IMR-90 (cell line): ENCODE data around the gene POLG2. TPM values are rescaled to one million over a fixed set of nuclear protein-coding genes. Genes with fewer than 3 reads are reported as not detected.

ENCODE experiments used
- ATAC-seq: fragments of 200-7000 bp; cut with Tn5 transposase; 2 replicates; pipeline ENCODE4 v1.9.1; 2020; ENCODE audit warnings: low read depth, mild to moderate bottlenecking, moderate library complexity
- BruUV-seq: library from RNA; stranded (reverse); fragments of 400-500 nt; replicated peaks from 2 replicates; lab custom pipeline; 2021; lab: Mats Ljungman, UMichigan
- CTCF ChIA-PET: fragments of 300-600 bp; formaldehyde crosslinking; extraction: SDS; loops from one replicate; lab custom pipeline; 2021; ENCODE audit warnings: antibody characterized with exemption; lab: Yijun Ruan, JAX
- POLR2A ChIA-PET: fragments of 300-600 bp; sonication (Branson Sonifier 250); formaldehyde crosslinking; loops from one replicate; lab custom pipeline; 2022; ENCODE audit warnings: antibody characterized with exemption; ENCODE audit not compliant: unreplicated experiment; lab: Charles Lee
- DNase-seq: peaks from one replicate; pipeline ENCODE4 v3.0.0; 2013
- H2AFZ ChIP-seq: replicated peaks from 2 replicates; pipeline ENCODE3; 2013; ENCODE audit warnings: low read length, mild to moderate bottlenecking; ENCODE audit not compliant: poor library complexity
- H2AK5ac ChIP-seq: 2 replicates; pipeline ENCODE4 v1.6.1; 2013; ENCODE audit warnings: low read depth, low read length, inconsistent platforms
- H2AK9ac ChIP-seq: replicated peaks from 2 replicates; pipeline ENCODE3; 2013; ENCODE audit warnings: mild to moderate bottlenecking, low read depth, low read length, moderate library complexity; ENCODE audit not compliant: poor library complexity
- H2BK120ac ChIP-seq: 2 replicates; pipeline ENCODE4 v1.6.1; 2013; ENCODE audit warnings: low read depth, low read length, inconsistent platforms
- H2BK15ac ChIP-seq: 3 replicates; pipeline ENCODE4 v1.6.1; 2013; ENCODE audit warnings: low read depth, low read length, inconsistent platforms
- H2BK20ac ChIP-seq: 2 replicates; pipeline ENCODE4 v1.6.1; 2013; ENCODE audit warnings: low read depth, mild to moderate bottlenecking, inconsistent platforms, low read length, moderate library complexity
- H2BK5ac ChIP-seq: 2 replicates; pipeline ENCODE4 v1.6.1; 2013; ENCODE audit warnings: mild to moderate bottlenecking, low read depth, low read length, inconsistent platforms; ENCODE audit not compliant: poor library complexity, severe bottlenecking
- H3K14ac ChIP-seq: replicated peaks from 2 replicates; pipeline ENCODE4 v1.6.1; 2013; ENCODE audit warnings: low read depth, low read length, inconsistent platforms
- H3K18ac ChIP-seq: 2 replicates; pipeline ENCODE4 v1.6.1; 2013; ENCODE audit warnings: low read depth, low read length, control low read depth
- H3K23ac ChIP-seq: 2 replicates; pipeline ENCODE4 v1.6.1; 2013; ENCODE audit warnings: low read depth, low read length, inconsistent platforms
- H3K27ac ChIP-seq: 2 replicates; pipeline ENCODE4 v1.5.1; 2013; ENCODE audit warnings: mild to moderate bottlenecking, control low read depth, low read length; ENCODE audit not compliant: insufficient read depth
- H3K27me3 ChIP-seq: 2 replicates; pipeline ENCODE4 v1.6.1; 2013; ENCODE audit warnings: low read length; ENCODE audit not compliant: control insufficient read depth, insufficient read depth
- H3K36me3 ChIP-seq: 2 replicates; pipeline ENCODE4 v1.6.1; 2013; ENCODE audit warnings: low read length, mixed read lengths; ENCODE audit not compliant: control insufficient read depth, insufficient read depth
- H3K4ac ChIP-seq: 2 replicates; pipeline ENCODE4 v1.6.1; 2013; ENCODE audit warnings: low read depth, low read length, inconsistent platforms
- H3K4me1 ChIP-seq: 2 replicates; pipeline ENCODE4 v1.6.1; 2013; ENCODE audit warnings: low read length, mixed read lengths; ENCODE audit not compliant: control insufficient read depth, insufficient read depth
- H3K4me2 ChIP-seq: 2 replicates; pipeline ENCODE4 v1.6.1; 2013; ENCODE audit warnings: low read depth, mild to moderate bottlenecking, control low read depth, low read length, moderate library complexity
- H3K4me3 ChIP-seq: 2 replicates; pipeline ENCODE4 v1.5.1; 2013; ENCODE audit warnings: low read depth, mild to moderate bottlenecking, control low read depth, low read length, moderate library complexity; ENCODE audit not compliant: insufficient read depth
- H3K56ac ChIP-seq: 2 replicates; pipeline ENCODE4 v1.6.1; 2013; ENCODE audit warnings: low read length, inconsistent platforms; ENCODE audit not compliant: insufficient read depth; ENCODE audit errors: extremely low read depth
- H3K79me1 ChIP-seq, 2 experiments: 2 replicates each; pipeline ENCODE4 v1.6.1; 2013; ENCODE audit warnings: low read length in 2 of 2, inconsistent platforms in 1 of 2, low read depth in 1 of 2
- H3K9ac ChIP-seq: 2 replicates; pipeline ENCODE4 v1.6.1; 2013; ENCODE audit warnings: low read depth, low read length, control low read depth
- H3K9me1 ChIP-seq: 2 replicates; pipeline ENCODE4 v1.6.1; 2013; ENCODE audit warnings: low read length, inconsistent platforms; ENCODE audit not compliant: insufficient read depth
- H3K9me3 ChIP-seq: 2 replicates; pipeline ENCODE4 v1.6.1; 2013; ENCODE audit warnings: low read length; ENCODE audit not compliant: control insufficient read depth, insufficient read depth
- H4K20me1 ChIP-seq: 2 replicates; pipeline ENCODE4 v1.6.1; 2013; ENCODE audit warnings: low read length, inconsistent platforms; ENCODE audit not compliant: insufficient read depth
- H4K5ac ChIP-seq: 2 replicates; pipeline ENCODE4 v1.6.1; 2013; ENCODE audit warnings: mild to moderate bottlenecking, low read depth, low read length, control low read depth
- H4K8ac ChIP-seq, 2 experiments: 2 replicates each; pipeline ENCODE4 v1.6.1; 2013; ENCODE audit warnings: low read depth in 2 of 2, low read length in 2 of 2, control low read depth in 1 of 2, inconsistent platforms in 1 of 2
- H4K91ac ChIP-seq: 2 replicates; pipeline ENCODE4 v1.6.1; 2013; ENCODE audit warnings: low read depth, low read length, inconsistent platforms; ENCODE audit not compliant: insufficient read depth
- BHLHE40 ChIP-seq: fragments of 150-350 bp; IDR thresholded peaks from 2 replicates; pipeline ENCODE4 v1.6.1; 2016; ENCODE audit warnings: mild to moderate bottlenecking, low read depth, low read length
- CTCF ChIP-seq: conservative IDR thresholded peaks from 2 replicates; pipeline ENCODE4 v1.5.1; 2012; ENCODE audit warnings: mild to moderate bottlenecking, low read depth, low read length, improper control_type of control experiment
- MAZ ChIP-seq: IDR thresholded peaks from 2 replicates; pipeline ENCODE4 v1.6.1; 2012; ENCODE audit warnings: low read depth, mild to moderate bottlenecking, low read length, improper control_type of control experiment, moderate library complexity, borderline replicate concordance
- NFE2L2 ChIP-seq: fragments of 150-350 bp; IDR thresholded peaks from 2 replicates; pipeline ENCODE4 v1.6.1; 2016; ENCODE audit warnings: low read depth, mild to moderate bottlenecking, low read length
- POLR2A ChIP-seq: IDR thresholded peaks from 2 replicates; pipeline ENCODE4 v1.6.1; 2012; ENCODE audit warnings: mild to moderate bottlenecking, low read depth, low read length
- RFX5 ChIP-seq: IDR thresholded peaks from 2 replicates; pipeline ENCODE4 v1.8.0; 2012; ENCODE audit warnings: low read depth, mild to moderate bottlenecking, low read length, moderate library complexity
- WGBS, 2 experiments: methylation state at CpG; one replicate each; pipeline versions ENCODE4 v1.1.5 to v1.1.7; 2013; ENCODE audit warnings: missing lambda C conversion rate in 2 of 2; ENCODE audit not compliant: insufficient read length in 1 of 2; ENCODE audit errors: extremely low coverage in 2 of 2; 5-methylcytosine and 5-hydroxymethylcytosine counted together
- dilution Hi-C: fragments of 300-500 bp; cut with HindIII; formaldehyde crosslinking; loops from one replicate; pipeline ENCODE4 v1.14.3; 2018; ENCODE audit warnings: low sequenced_read_pairs; ENCODE audit not compliant: unreplicated experiment
- in situ Hi-C: fragments of 300-500 bp; cut with MboI; formaldehyde crosslinking; loops from 3 replicates; pipeline ENCODE4 v1.14.3; 2019; ENCODE audit warnings: low sequenced_read_pairs, inconsistent platforms, mixed read lengths
- intact Hi-C: fragments of 100-400 bp; cut with micrococcal nuclease; formaldehyde crosslinking; loops from 2 replicates; pipeline ENCODE4 v1.10.0; 2022
- polyA plus RNA-seq, 3 experiments: library from polyadenylated mRNA; depleted of rRNA; stranded (reverse); fragments of >200 nt; gene quantifications; 2 replicates each; pipeline ENCODE4 v1.2.3, GENCODE V29; 2012; ENCODE audit warnings: low replicate concordance in 1 of 3
- total RNA-seq: library from RNA; depleted of rRNA; stranded (reverse); fragments of >200 nt; gene quantifications from 2 replicates; pipeline ENCODE4 v1.2.3, GENCODE V29; 2012
- TF ChIP-seq, protein P1 (sequence below): fragments of 150-350 bp; IDR thresholded peaks from 2 replicates; pipeline ENCODE4 v1.6.1; 2017; ENCODE audit warnings: mild to moderate bottlenecking, antibody characterized with exemption, low read length, low read depth
- TF ChIP-seq, protein P2 (sequence below): fragments of 150-350 bp; IDR thresholded peaks from 2 replicates; pipeline ENCODE4 v1.6.1; 2016; ENCODE audit warnings: low read depth, mild to moderate bottlenecking, low read length, moderate library complexity, borderline replicate concordance

The POLG2 gene
- total and polyA plus RNA-seq, 2 of the 4 experiments (the other 2 are of a cell fraction) = 7.0 to 7.7 TPM

DNA sequence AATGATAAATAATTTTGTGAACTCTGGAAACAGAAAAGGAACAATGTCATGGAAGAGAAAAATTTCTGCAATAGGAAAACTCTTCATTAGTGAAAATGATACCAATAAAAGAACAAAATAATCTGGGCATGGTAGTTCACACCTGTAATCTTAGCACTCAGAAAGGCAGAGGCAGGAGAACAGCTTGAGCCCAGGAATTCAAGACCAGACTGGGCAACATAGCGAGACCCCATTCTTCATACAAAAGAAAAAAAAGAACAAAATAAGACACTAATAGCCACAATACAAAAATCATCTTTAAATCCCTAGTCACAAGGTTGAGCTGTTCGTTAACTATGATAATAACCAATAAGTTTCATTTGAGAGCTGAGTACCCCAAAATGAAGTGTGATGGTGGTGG lies 8.6 kb downstream of the POLG2 start:
- in situ Hi-C loops = no loop called here
- H3K9ac ChIP-seq = no peak overlapping the region
- H3K27ac ChIP-seq = no peak overlapping the region
- H3K4me2 ChIP-seq = no peak overlapping the region
- intact Hi-C loops = no loop called here
- POLR2A ChIA-PET = no interaction called here
- no peaks in the 10 kb centered on the region for H3K9me1 ChIP-seq
- no peak overlapping the region for H2BK120ac ChIP-seq
- dilution Hi-C loops = no loop called here
- no peaks in the 10 kb centered on the region; the same call in 1 of the 2 replicates for H4K20me1 ChIP-seq
- H3K4me3 ChIP-seq = no peak overlapping the region
- no peak overlapping the region for H2BK15ac ChIP-seq
- peaks cover 18% of the 10 kb centered on the region for H3K36me3 ChIP-seq
- H2BK5ac ChIP-seq = no peak overlapping the region
- no peak overlapping the region for H3K23ac ChIP-seq
- H3K18ac ChIP-seq = no peak overlapping the region
- no peak overlapping the region for H2BK20ac ChIP-seq
- ATAC-seq (no peak), DNase-seq (no peak)
- no peaks in the 10 kb centered on the region for H3K4me1 ChIP-seq
- H3K27me3 ChIP-seq = no peaks in the 10 kb centered on the region
- no peak overlapping the region for H3K14ac ChIP-seq
- peaks cover 5 to 8% of the 10 kb centered on the region in 2 experiments; a peak in 3 of 4 replicates for H3K79me1 ChIP-seq
- H3K4ac ChIP-seq = no peak overlapping the region
- no peak overlapping the region for H2AK5ac ChIP-seq
- no peak overlapping the region for H2AFZ ChIP-seq
- no peaks in the 10 kb centered on the region for H3K9me3 ChIP-seq
- H4K5ac ChIP-seq = no peak overlapping the region
- CTCF ChIA-PET = no interaction called here
- WGBS, 2 experiments = no CpG with 5 or more reads among the region's 2 CpGs
- H4K91ac ChIP-seq = no peak overlapping the region
- TF ChIP-seq NFE2L2 = no peak
- TF ChIP-seq POLR2A = no peak
- no peak for TF ChIP-seq CTCF
- no peak for TF ChIP-seq RFX5
- TF ChIP-seq, protein P1, sequence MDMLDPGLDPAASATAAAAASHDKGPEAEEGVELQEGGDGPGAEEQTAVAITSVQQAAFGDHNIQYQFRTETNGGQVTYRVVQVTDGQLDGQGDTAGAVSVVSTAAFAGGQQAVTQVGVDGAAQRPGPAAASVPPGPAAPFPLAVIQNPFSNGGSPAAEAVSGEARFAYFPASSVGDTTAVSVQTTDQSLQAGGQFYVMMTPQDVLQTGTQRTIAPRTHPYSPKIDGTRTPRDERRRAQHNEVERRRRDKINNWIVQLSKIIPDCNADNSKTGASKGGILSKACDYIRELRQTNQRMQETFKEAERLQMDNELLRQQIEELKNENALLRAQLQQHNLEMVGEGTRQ = no peak
- TF ChIP-seq MAZ = no peak
- no peak for TF ChIP-seq BHLHE40
- TF ChIP-seq, protein P2, sequence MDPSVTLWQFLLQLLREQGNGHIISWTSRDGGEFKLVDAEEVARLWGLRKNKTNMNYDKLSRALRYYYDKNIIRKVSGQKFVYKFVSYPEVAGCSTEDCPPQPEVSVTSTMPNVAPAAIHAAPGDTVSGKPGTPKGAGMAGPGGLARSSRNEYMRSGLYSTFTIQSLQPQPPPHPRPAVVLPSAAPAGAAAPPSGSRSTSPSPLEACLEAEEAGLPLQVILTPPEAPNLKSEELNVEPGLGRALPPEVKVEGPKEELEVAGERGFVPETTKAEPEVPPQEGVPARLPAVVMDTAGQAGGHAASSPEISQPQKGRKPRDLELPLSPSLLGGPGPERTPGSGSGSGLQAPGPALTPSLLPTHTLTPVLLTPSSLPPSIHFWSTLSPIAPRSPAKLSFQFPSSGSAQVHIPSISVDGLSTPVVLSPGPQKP = no peak
- no TSS peak for BruUV-seq
- H4K8ac ChIP-seq = no peak overlapping the region
- H2AK9ac ChIP-seq = no peak overlapping the region
- no peak overlapping the region for H3K56ac ChIP-seq
